MCF 10A (cell line): ENCODE results near the gene SECTM1. TPM values are rescaled to one million over a fixed set of nuclear protein-coding genes. Genes with fewer than 3 reads are reported as not detected.
A peak's percentile ranks its signal among the peaks of the same experiment; 100 is the strongest.
"Not testable (repeated sequence)": the region's sequence is repeated elsewhere in the genome, so short reads cannot be mapped to it uniquely, and the experiment has no call there.

Experiments used
- BruUV-seq: library from RNA; stranded (reverse); fragments of 400-500 nt; replicated peaks from 2 replicates; lab custom pipeline; 2021; lab: Mats Ljungman, UMichigan
- CTCF ChIA-PET: fragments of 300-600 bp; sonication (Branson Sonifier 250); formaldehyde crosslinking; extraction: SDS; loops from one replicate; lab custom pipeline; 2021; ENCODE audit warnings: antibody characterized with exemption, inconsistent platforms; lab: Yijun Ruan, JAX
- POLR2A ChIA-PET: fragments of 300-600, 350-650 bp; sonication (Branson Sonifier 250); formaldehyde crosslinking; extraction: SDS; loops from one replicate; lab custom pipeline; 2020; ENCODE audit warnings: antibody characterized with exemption, inconsistent platforms; lab: Yijun Ruan, JAX
- DNase-seq: peaks from one replicate; pipeline ENCODE4 v3.0.0-alpha.2; 2018; ENCODE audit not compliant: unreplicated experiment
- H3K27ac Mint-ChIP-seq: one replicate; pipeline ENCODE4 v1.8.0; 2022; ENCODE audit warnings: mild to moderate bottlenecking, low read depth, mixed read lengths; ENCODE audit not compliant: unreplicated experiment
- H3K27me3 Mint-ChIP-seq: one replicate; pipeline ENCODE4 v1.8.0; 2022; ENCODE audit warnings: mixed read lengths; ENCODE audit not compliant: insufficient read depth, unreplicated experiment
- H3K36me3 Mint-ChIP-seq: one replicate; pipeline ENCODE4 v1.8.0; 2022; ENCODE audit warnings: mild to moderate bottlenecking, moderate library complexity, mixed read lengths; ENCODE audit not compliant: insufficient read depth, unreplicated experiment
- H3K4me1 Mint-ChIP-seq: one replicate; pipeline ENCODE4 v1.8.0; 2022; ENCODE audit warnings: mixed read lengths; ENCODE audit not compliant: insufficient read depth, unreplicated experiment
- H3K4me3 Mint-ChIP-seq: one replicate; pipeline ENCODE4 v1.8.0; 2022; ENCODE audit warnings: mild to moderate bottlenecking, moderate library complexity, mixed read lengths; ENCODE audit not compliant: unreplicated experiment
- H3K9me3 Mint-ChIP-seq: one replicate; pipeline ENCODE4 v1.8.0; 2022; ENCODE audit warnings: mixed read lengths; ENCODE audit not compliant: unreplicated experiment
- CTCF ChIP-seq: fragments of 200-600 bp; IDR thresholded peaks from one replicate; pipeline ENCODE4 v1.8.0; 2022; ENCODE audit warnings: antibody characterized with exemption, mild to moderate bottlenecking; ENCODE audit not compliant: unreplicated experiment
- intact Hi-C: fragments of 100-400 bp; cut with micrococcal nuclease; formaldehyde crosslinking; loops from 2 replicates; pipeline ENCODE4 v1.14.1; 2022
- total RNA-seq: library from RNA; stranded (reverse); gene quantifications from 2 replicates; pipeline ENCODE4 v1.2.3, GENCODE V29; 2022

SECTM1 gene
- total RNA-seq, 1 experiment from 2014 or later = 13.4 TPM

DNA sequence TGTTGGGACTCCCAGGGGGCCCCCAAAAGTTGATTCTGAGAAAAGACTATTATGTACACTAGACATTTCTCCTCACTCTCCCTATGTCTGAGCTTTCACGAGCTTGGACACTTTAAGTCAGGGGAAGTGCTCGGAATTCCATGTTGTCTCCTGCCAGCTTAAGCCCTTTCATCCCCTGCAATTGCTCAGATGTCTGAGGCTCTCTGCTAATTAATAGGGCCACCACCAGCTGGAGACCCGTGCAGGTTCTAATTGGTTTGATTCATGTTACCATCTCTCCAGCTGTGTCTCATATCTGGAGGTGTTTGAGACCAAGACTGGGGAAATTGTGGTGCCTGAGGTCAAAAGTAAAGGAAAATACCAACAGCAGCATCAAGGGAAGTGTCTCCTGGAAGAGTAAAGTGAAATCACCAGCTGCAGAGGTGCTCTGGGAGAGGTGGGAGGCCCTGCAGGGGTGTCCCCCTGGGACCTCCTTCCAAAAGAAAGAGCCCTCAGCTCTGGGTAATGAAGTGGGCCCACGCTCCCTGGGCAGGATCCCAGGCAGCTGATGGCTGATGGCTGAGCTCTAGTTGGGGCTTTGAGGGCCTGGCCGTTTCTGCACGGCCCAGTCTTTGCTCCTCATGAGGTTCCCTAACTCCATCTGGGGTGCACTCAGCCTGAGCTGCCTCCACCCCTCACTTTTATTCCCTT, 32.2 kb upstream of the SECTM1 start:
- intact Hi-C loops = no loop called here
- H3K36me3 Mint-ChIP-seq = no peaks in the 10 kb centered on the region
- H3K9me3 Mint-ChIP-seq = no peaks in the 10 kb centered on the region
- TF ChIP-seq CTCF = no peak
- H3K27ac Mint-ChIP-seq = no peak overlapping the region
- no TSS peak for BruUV-seq
- no peak overlapping the region for H3K4me3 Mint-ChIP-seq
- H3K27me3 Mint-ChIP-seq = peaks cover 4% of the 10 kb centered on the region
- POLR2A ChIA-PET = interaction anchor here (0.5 to 1.4 kb wide), 4 partner anchors 9 to 71 kb away, joined by 3 to 4 read pairs (median 3); no protein-coding TSS in a partner anchor
- no peaks in the 10 kb centered on the region for H3K4me1 Mint-ChIP-seq
- no peak for DNase-seq
- CTCF ChIA-PET = interaction anchor here (1.2 to 1.9 kb wide), 2 partner anchors 15 to 188 kb away, joined by 3 to 6 read pairs; no protein-coding TSS in a partner anchor

- no TSS peak for BruUV-seq
- H3K9me3 Mint-ChIP-seq = no peaks in the 10 kb centered on the region
- H3K27me3 Mint-ChIP-seq = no peaks in the 10 kb centered on the region
- no peak for DNase-seq
- no peaks in the 10 kb centered on the region for H3K4me1 Mint-ChIP-seq
- ChIA-PET POLR2A (interaction anchor here (1.0 kb wide), 1 partner anchor 41 kb away, joined by 3 read pairs; no protein-coding TSS in a partner anchor), CTCF (interaction anchor here (0.8 kb wide), 1 partner anchor 168 kb away, joined by 4 read pairs; no protein-coding TSS in a partner anchor)
- no peaks in the 10 kb centered on the region for H3K36me3 Mint-ChIP-seq
- no peak for TF ChIP-seq CTCF
- no peak overlapping the region for H3K27ac Mint-ChIP-seq
- intact Hi-C loops = no loop called here
- H3K4me3 Mint-ChIP-seq = no peak overlapping the region
Measured at GRCh38 chr17:82361885-82362633, 28.5 kb upstream of the SECTM1 start.

GRCh38 chr17:82359451-82360074, 26.0 kb upstream of the SECTM1 start:
- ChIA-PET POLR2A (interaction anchor here (0.7 kb wide), 1 partner anchor 168 kb away, joined by 4 read pairs; no protein-coding TSS in a partner anchor), CTCF (interaction anchor here (0.6 to 0.8 kb wide), 2 partner anchors 42 to 169 kb away, joined by 4 to 5 read pairs; partner anchors contain the start of gene CD7)
- not testable (repeated sequence) for H3K36me3 Mint-ChIP-seq, H3K4me1 Mint-ChIP-seq, BruUV-seq, H3K27ac Mint-ChIP-seq, H3K9me3 Mint-ChIP-seq, DNase-seq, H3K4me3 Mint-ChIP-seq, H3K27me3 Mint-ChIP-seq
- intact Hi-C loops = loop anchor here (10.0 kb wide), 1 partner anchor 165 kb away; no protein-coding TSS in a partner anchor

- peaks cover 9% of the 10 kb centered on the region for H3K4me1 Mint-ChIP-seq
- no peaks in the 10 kb centered on the region for H3K27me3 Mint-ChIP-seq
- no peak for TF ChIP-seq CTCF
- H3K36me3 Mint-ChIP-seq = no peaks in the 10 kb centered on the region
- POLR2A ChIA-PET = interaction anchor here (0.5 to 1.3 kb wide), 2 partner anchors 22 to 170 kb away, joined by 3 read pairs; no protein-coding TSS in a partner anchor
- no TSS peak for BruUV-seq
- H3K4me3 Mint-ChIP-seq = no peak within 1 kb of the TSS
- H3K27ac Mint-ChIP-seq = no peak within 1 kb of the TSS
- CTCF ChIA-PET = interaction anchor here (0.6 to 1.3 kb wide), 4 partner anchors 55 to 170 kb away, joined by 3 to 5 read pairs (median 4); no protein-coding TSS in a partner anchor
- DNase-seq = peak; percentile 13
- intact Hi-C loops = loop anchor here (10.0 kb wide), 1 partner anchor 166 kb away; no protein-coding TSS in a partner anchor
- H3K9me3 Mint-ChIP-seq = no peaks in the 10 kb centered on the region
Measured at GRCh38 chr17:82358465-82359350, 25.1 kb upstream of the SECTM1 start, which contains the start of gene TEX19. Gene TEX19, plus strand, starts transcription at chr17:82359247. Its CDS starts 2,904 bp downstream, at chr17:82362151.
